Activated CD4-positive, alpha-beta T cell treated with anti-CD3 and anti-CD28 coated beads, Interleukin-2, amount 10 ng/mL, durations not matched to agents 7 days and 5 days (primary cell): ENCODE results near the gene TRIM17. TPM values are rescaled to one million over a fixed set of nuclear protein-coding genes. Genes with fewer than 3 reads are reported as not detected.

ENCODE experiments used
- CTCF ChIA-PET: fragments of 350-600 bp; sonication (Branson Sonifier 250); formaldehyde crosslinking; loops from one replicate; lab custom pipeline; 2021; ENCODE audit warnings: antibody characterized with exemption; lab: Charles Lee
- POLR2A ChIA-PET: fragments of 350-600 bp; sonication (Branson Sonifier 250); formaldehyde crosslinking; loops from one replicate; lab custom pipeline; 2021; ENCODE audit warnings: antibody characterized with exemption; lab: Charles Lee
- DNase-seq: peaks from one replicate; pipeline ENCODE4 v3.0.0-alpha.2; 2020
- H3K27ac Mint-ChIP-seq: one replicate; pipeline ENCODE4 v1.8.0; 2021; ENCODE audit warnings: mild to moderate bottlenecking, moderate library complexity, mixed read lengths
- H3K27me3 Mint-ChIP-seq: one replicate; pipeline ENCODE4 v1.8.0; 2021; ENCODE audit warnings: mixed read lengths
- H3K36me3 Mint-ChIP-seq: one replicate; pipeline ENCODE4 v1.8.0; 2021; ENCODE audit warnings: low read depth, mixed read lengths
- H3K4me1 Mint-ChIP-seq: one replicate; pipeline ENCODE4 v1.8.0; 2021; ENCODE audit warnings: mixed read lengths
- H3K4me3 Mint-ChIP-seq: one replicate; pipeline ENCODE4 v1.8.0; 2021; ENCODE audit warnings: mild to moderate bottlenecking, moderate library complexity, mixed read lengths
- H3K9me3 Mint-ChIP-seq: one replicate; pipeline ENCODE4 v1.8.0; 2021; ENCODE audit warnings: mixed read lengths
- total RNA-seq, 2 experiments: library from RNA; stranded (reverse); gene quantifications; one replicate each; pipeline ENCODE4 v1.2.3, GENCODE V29; 2021

Gene TRIM17
- total RNA-seq, 2 experiments from 2014 or later: 0.73 to 0.99 TPM

DNA sequence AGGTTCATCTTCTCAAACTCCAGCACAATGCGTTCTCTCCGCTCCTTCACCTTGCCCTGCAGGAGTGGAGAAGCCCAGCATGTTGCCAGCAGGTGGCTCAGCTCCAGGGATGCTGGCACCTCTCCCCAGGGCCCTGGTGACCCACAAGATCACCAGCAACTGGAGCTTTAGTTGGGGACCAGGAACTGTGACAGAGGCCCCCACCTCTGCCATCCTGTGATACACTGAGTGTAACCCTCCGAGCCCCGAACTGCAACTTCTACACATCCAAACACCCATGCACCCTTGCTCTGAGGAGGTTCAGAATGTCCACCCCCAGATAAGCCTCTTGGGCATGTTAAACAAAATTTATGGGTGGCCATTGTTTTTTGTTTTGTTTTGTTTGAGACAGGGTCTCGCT lies 5.5 kb downstream of the TRIM17 start:
- ChIA-PET POLR2A (no interaction called here), CTCF (interaction anchor here (1.8 kb wide), 2 partner anchors 13 to 46 kb away, joined by 4 to 5 read pairs; a partner anchor contains a TSS)
- H3K4me3 Mint-ChIP-seq: no peak overlapping the region
- H3K4me1 Mint-ChIP-seq: peaks cover 31% of the 10 kb centered on the region
- peaks cover 11% of the 10 kb centered on the region for H3K27me3 Mint-ChIP-seq
- H3K27ac Mint-ChIP-seq: no peak overlapping the region
- peaks cover 5% of the 10 kb centered on the region for H3K36me3 Mint-ChIP-seq
- no peaks in the 10 kb centered on the region for H3K9me3 Mint-ChIP-seq
- DNase-seq: no peak

DNA sequence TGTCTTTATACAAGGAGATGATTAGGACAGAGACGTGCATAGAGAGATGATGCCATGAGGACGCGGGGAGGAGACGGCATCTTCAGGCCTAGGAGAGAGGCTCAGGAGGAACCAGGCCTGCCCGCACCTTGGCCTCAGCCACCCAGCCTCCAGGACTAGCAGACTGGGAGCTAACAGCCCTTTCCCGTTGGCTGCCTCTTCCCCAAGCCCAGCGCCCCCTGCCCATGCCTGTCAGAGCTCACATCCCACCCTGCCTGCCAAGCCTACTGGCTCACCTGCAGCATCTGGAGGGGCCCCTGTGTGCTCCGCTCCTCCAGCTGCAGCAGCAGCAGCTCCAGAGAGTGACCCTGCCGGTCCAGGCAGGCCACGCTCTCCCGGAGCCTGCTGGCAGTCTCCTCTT lies 6.0 kb downstream of the TRIM17 start:
- POLR2A ChIA-PET: no interaction called here

DNA sequence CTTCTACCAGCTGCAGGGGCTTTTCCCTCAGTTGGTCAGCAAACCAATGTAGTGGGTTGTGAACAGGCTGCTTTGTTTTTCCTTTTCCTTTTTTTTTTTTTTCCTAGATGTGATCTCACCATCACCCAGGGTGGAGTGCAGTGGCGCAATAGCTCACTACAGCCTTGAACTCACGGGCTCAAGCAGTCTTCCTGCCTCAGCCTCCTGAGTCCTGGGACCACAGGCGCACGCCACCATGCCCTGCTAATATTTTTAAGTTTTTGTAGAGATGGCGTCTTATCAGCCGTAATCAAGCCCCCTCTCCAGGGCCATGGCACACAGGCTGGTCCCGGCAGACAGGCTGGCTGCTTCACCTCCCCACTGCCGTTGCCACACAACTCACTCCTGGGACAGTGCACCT lies 6.6 kb downstream of the TRIM17 start:
- ChIA-PET POLR2A (no interaction called here), CTCF (interaction anchor here (1.8 kb wide), 1 partner anchor 12 kb away, joined by 4 read pairs; no protein-coding TSS in a partner anchor)
- Mint-ChIP-seq H3K27ac (no peak overlapping the region), H3K36me3 (peaks cover 6% of the 10 kb centered on the region), H3K27me3 (peaks cover under 1% of the 10 kb centered on the region), H3K4me1 (peaks cover 24% of the 10 kb centered on the region), H3K4me3 (no peak overlapping the region), H3K9me3 (no peaks in the 10 kb centered on the region)
- DNase-seq: no peak

More for the DNA sequence above, 6.0 kb downstream of the TRIM17 start:
- peaks cover 5% of the 10 kb centered on the region for H3K36me3 Mint-ChIP-seq
- H3K27me3 Mint-ChIP-seq: peaks cover 7% of the 10 kb centered on the region
- H3K4me1 Mint-ChIP-seq: peaks cover 26% of the 10 kb centered on the region
- no peaks in the 10 kb centered on the region for H3K9me3 Mint-ChIP-seq
- no peak for DNase-seq
- no peak overlapping the region for H3K27ac Mint-ChIP-seq
- CTCF ChIA-PET: interaction anchor here (1.8 kb wide), 1 partner anchor 13 kb away, joined by 4 read pairs; no protein-coding TSS in a partner anchor
- no peak overlapping the region for H3K4me3 Mint-ChIP-seq

GRCh38 chr1:228408869-228409805 lies 7.5 kb downstream of the TRIM17 start:
- H3K9me3 Mint-ChIP-seq: no peaks in the 10 kb centered on the region
- peak overlapping the region; percentile 25 for H3K4me3 Mint-ChIP-seq
- H3K27me3 Mint-ChIP-seq: no peaks in the 10 kb centered on the region
- no peak for DNase-seq
- H3K36me3 Mint-ChIP-seq: peaks cover 11% of the 10 kb centered on the region
- H3K4me1 Mint-ChIP-seq: peaks cover 33% of the 10 kb centered on the region
- H3K27ac Mint-ChIP-seq: no peak overlapping the region
- ChIA-PET CTCF (interaction anchor here (0.5 kb wide), 1 partner anchor 1580 kb away, joined by 4 read pairs; no protein-coding TSS in a partner anchor), POLR2A (no interaction called here)

DNA sequence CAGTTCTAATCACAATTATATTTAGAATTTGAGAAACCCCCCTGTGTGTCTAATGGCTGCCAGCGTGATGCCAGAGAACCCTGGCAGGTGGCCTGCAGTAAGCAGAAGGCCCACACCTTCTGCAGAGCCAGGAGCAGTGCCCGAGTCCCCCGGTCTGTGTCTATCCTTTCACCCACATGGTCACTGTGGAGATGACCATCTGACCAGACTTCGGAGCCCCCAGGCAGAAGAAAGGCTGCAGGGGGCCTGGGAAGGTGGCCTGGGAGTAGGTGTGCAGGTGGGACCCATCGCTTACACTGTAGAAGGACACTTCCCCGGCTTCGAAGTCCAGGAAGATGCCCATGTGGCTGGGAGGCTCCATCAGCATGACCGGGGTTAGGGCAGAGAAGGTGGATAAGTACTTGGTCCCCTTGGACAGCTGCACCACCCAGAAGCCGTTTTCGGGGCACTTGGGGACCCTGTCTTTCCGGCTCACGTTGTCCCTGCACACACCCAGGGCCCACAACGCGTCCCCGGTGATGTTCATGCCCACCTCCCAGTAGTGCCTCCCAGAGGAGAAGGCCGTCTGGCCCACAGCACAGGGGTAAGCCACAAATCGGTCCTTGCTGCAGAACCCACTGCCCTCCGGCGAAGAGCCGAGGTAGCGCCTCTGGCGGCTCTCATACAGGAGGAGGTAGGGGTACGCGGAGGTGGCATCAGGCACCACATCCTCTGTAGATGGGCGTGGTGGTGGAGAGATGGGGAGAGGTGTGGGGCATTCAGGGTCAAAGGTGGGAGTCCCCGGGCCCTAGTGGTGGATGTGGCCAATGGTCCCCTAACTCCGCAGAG lies 8.4 kb downstream of the TRIM17 start:
- ChIA-PET POLR2A (no interaction called here), CTCF (no interaction called here)
- Mint-ChIP-seq H3K9me3 (no peaks in the 10 kb centered on the region), H3K36me3 (peaks cover 20% of the 10 kb centered on the region), H3K27ac (no peak overlapping the region), H3K27me3 (no peaks in the 10 kb centered on the region), H3K4me1 (peaks cover 39% of the 10 kb centered on the region), H3K4me3 (peak overlapping the region; percentile 97)
- no peak for DNase-seq

GRCh38 chr1:228407106-228408040 lies 9.3 kb downstream of the TRIM17 start:
- peaks cover 47% of the 10 kb centered on the region for H3K4me1 Mint-ChIP-seq
- peak overlapping the region; percentile 97 for H3K4me3 Mint-ChIP-seq
- CTCF ChIA-PET: no interaction called here
- no peak for DNase-seq
- no peaks in the 10 kb centered on the region for H3K27me3 Mint-ChIP-seq
- H3K27ac Mint-ChIP-seq: peak overlapping the region; percentile 86
- H3K9me3 Mint-ChIP-seq: no peaks in the 10 kb centered on the region
- H3K36me3 Mint-ChIP-seq: peaks cover 27% of the 10 kb centered on the region
- POLR2A ChIA-PET: interaction anchor here (0.6 to 0.7 kb wide), 3 partner anchors 17 to 55 kb away, joined by 3 to 8 read pairs (median 3); a partner anchor contains a TSS

GRCh38 chr1:228405979-228406228 lies 10.8 kb downstream of the TRIM17 start:
- peaks cover 35% of the 10 kb centered on the region for H3K36me3 Mint-ChIP-seq
- peaks cover 56% of the 10 kb centered on the region for H3K4me1 Mint-ChIP-seq
- DNase-seq: no peak
- POLR2A ChIA-PET: interaction anchor here (0.6 to 1.8 kb wide), 3 partner anchors 51 to 58 kb away, joined by 4 to 6 read pairs (median 4); a partner anchor contains a TSS
- H3K4me3 Mint-ChIP-seq: peak overlapping the region; percentile 97
- no peaks in the 10 kb centered on the region for H3K27me3 Mint-ChIP-seq
- peak overlapping the region; percentile 92 for H3K27ac Mint-ChIP-seq
- no peaks in the 10 kb centered on the region for H3K9me3 Mint-ChIP-seq
- CTCF ChIA-PET: interaction anchor here (0.5 to 1.1 kb wide), 6 partner anchors 11 to 613 kb away, joined by 3 to 6 read pairs (median 4); no protein-coding TSS in a partner anchor

DNA sequence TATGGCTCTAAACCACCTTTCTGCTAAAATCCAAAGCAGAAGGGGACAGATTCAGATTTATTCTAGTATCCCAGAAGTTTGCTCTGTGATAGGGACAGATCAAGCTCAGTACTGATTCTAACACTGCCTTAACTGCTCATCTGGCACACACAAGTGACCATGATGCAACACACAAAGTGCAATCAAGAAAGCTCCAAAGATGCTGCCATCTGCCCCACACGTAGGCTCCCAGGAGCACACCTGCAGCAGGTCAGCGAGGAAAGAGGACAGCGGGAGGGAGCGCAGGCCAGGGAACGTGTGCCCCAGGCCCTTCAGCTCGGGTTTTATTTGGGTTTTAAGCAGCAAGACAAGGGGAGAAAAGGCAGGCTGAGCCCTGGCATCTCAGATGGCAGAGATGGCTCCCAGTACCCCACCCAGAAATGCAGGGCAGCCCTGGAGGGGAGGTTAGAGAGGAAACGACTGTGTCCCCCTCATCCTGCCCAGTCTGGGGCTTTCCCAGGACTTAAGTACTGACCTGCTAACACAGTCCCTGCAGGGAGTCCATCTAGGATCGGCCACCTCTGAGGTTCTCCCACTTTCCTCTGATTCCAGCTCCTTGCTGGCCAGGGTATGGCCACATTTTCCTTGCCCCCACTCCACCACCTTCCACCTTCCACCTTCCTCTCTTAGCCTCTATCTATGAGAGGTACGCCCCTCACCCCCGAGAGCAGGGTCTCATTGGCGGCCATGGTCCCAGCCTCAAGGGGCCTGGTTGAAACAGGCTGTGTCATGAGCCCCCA lies 11.3 kb downstream of the TRIM17 start:
- ChIA-PET POLR2A (interaction anchor here (0.6 to 1.8 kb wide), 3 partner anchors 52 to 59 kb away, joined by 4 to 6 read pairs (median 4); a partner anchor contains a TSS), CTCF (interaction anchor here (0.6 to 1.1 kb wide), 7 partner anchors 11 to 612 kb away, joined by 3 to 6 read pairs (median 4); no protein-coding TSS in a partner anchor)
- no peak for DNase-seq
- H3K36me3 Mint-ChIP-seq: peaks cover 39% of the 10 kb centered on the region
- H3K4me3 Mint-ChIP-seq: peak overlapping the region; percentile 97
- H3K9me3 Mint-ChIP-seq: no peaks in the 10 kb centered on the region
- H3K27me3 Mint-ChIP-seq: no peaks in the 10 kb centered on the region
- peak overlapping the region; percentile 92 for H3K27ac Mint-ChIP-seq
- H3K4me1 Mint-ChIP-seq: peaks cover 59% of the 10 kb centered on the region

GRCh38 chr1:228404107-228404720 lies 12.4 kb downstream of the TRIM17 start:
- no peak for DNase-seq
- Mint-ChIP-seq H3K36me3 (peaks cover 48% of the 10 kb centered on the region), H3K4me1 (peaks cover 64% of the 10 kb centered on the region), H3K27me3 (no peaks in the 10 kb centered on the region), H3K4me3 (peak overlapping the region; percentile 97), H3K27ac (peak overlapping the region; percentile 92), H3K9me3 (no peaks in the 10 kb centered on the region)
- POLR2A ChIA-PET: interaction anchor here (1.8 kb wide), 1 partner anchor 53 kb away, joined by 4 read pairs; a partner anchor contains a TSS
- CTCF ChIA-PET: interaction anchor here (0.9 to 1.2 kb wide), 4 partner anchors 10 to 97 kb away, joined by 3 to 7 read pairs (median 4); a partner anchor contains a TSS

- no peaks in the 10 kb centered on the region for H3K9me3 Mint-ChIP-seq
- DNase-seq: no peak
- peaks cover 52% of the 10 kb centered on the region for H3K36me3 Mint-ChIP-seq
- peaks cover 62% of the 10 kb centered on the region for H3K4me1 Mint-ChIP-seq
- CTCF ChIA-PET: no interaction called here
- POLR2A ChIA-PET: no interaction called here
- H3K4me3 Mint-ChIP-seq: peak overlapping the region; percentile 97
- peak overlapping the region; percentile 92 for H3K27ac Mint-ChIP-seq
- no peaks in the 10 kb centered on the region for H3K27me3 Mint-ChIP-seq
These were observed 13.4 kb downstream of the TRIM17 start for GRCh38 chr1:228403231-228403631.

DNA sequence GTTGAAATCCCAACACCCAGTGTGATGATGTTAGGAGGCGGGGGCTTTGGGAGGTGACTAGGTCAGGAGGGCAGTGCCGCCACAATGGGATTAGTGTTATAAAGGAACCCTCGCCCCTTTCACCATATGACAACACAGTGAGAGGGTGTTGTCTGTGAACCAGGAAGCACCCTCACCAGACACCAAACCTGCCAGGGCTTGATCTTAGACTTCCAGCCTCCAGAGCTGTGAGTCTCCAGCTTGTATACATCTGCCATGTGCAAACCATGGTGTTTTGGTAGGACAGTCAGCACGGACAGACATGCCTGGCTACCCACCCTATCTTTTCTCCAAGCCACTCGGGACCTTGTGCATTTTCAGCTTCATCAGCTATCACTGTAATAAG lies 14.0 kb downstream of the TRIM17 start:
- ChIA-PET POLR2A (no interaction called here), CTCF (no interaction called here)
- H3K27ac Mint-ChIP-seq: peak overlapping the region; percentile 68
- no peaks in the 10 kb centered on the region for H3K9me3 Mint-ChIP-seq
- no peak overlapping the region for H3K4me3 Mint-ChIP-seq
- peaks cover 57% of the 10 kb centered on the region for H3K36me3 Mint-ChIP-seq
- DNase-seq: no peak
- H3K27me3 Mint-ChIP-seq: no peaks in the 10 kb centered on the region
- H3K4me1 Mint-ChIP-seq: peaks cover 62% of the 10 kb centered on the region
